ENCODE results near the gene REL.

Gene REL

DNA sequence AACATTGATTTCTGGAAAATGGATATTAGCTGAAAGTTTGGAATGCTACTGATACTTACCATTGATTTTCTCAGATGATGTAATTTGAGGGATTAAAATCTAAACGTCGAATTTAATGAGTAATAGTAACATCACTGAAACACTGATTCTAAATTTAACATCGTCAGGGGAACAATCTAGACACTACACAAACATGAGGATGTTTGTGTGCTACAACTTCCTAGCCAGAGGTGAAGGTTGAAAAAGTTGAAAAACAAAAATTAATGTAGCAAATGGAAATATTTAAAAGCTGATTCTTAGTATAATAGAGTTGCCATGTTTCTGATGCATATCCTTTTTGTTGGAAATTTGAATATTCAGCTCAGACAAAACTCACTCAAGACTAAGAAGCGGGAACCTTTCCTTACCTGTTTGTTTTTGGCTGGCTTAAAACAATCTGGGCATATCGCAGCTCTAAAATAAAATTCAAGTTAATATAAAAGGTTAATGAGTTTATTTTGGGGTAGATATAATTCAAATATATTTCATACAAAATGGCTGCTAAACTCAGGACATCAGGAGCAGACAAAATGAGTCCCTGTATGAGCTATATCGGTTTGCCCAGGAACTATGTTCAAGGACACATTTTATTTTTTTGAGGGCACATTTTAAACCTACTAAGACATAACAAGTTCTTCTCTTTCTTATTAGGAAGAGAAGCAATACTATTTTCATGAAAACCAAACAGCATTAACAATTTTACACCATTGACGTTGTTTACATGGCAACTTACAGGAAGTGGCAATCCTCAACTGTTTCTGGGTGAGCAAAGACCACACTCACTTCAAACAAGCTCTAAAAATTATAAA, 83.5 kb downstream of the REL start:
- no peak for DNase-seq (ENCODE audit: low read depth in 2 of 2)

- DNase-seq (ENCODE audit: low read depth in 2 of 2), result no peak
Observed at GRCh38 chr2:60965499-60965785, 84.1 kb downstream of the REL start.

DNA sequence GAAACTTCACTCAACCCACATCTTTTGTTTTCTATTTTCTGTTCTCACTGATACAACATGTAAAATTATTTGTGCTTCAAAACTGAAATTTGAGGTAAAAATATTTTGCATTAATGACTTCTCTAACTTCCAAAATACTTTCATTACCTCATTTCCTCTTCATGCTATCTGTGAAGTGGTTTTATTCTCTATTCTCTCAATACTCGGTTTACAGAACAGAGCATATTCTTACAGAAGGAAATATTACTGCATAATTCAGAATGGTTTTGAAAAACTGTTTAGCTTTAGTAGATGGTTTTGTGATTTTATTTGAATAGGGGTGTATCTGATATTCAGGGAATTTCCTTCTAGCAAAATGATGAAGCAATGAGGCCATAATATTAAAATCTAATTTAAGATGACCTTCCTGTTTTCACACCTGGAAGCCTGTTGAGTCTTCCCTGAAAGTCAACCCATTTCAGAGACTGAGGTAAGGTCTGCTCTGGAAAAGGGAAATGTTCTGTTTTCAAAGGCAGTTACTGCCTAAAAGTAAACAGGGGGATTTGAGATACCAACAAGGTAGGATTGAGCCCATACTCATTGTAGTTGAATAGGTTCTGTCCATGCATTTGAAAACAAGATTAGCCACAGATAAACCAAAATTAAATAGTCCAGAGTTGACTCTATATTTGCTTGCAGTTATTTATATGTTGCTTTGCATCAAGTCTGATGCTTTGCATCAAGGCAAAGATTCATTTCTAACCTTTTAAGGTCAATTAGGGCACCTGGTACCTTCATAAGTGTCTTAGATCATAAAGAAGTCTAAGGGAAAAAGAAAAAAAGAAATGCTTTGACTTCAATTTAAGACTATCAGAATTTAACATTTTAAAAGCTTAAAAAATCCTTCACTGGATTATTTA, 85.4 kb downstream of the REL start:
- DNase-seq (ENCODE audit: low read depth in 2 of 2), result no peak

GRCh38 chr2:60972889-60973656, 91.7 kb downstream of the REL start:
- DNase-seq (ENCODE audit: low read depth in 2 of 2), result no peak

DNA sequence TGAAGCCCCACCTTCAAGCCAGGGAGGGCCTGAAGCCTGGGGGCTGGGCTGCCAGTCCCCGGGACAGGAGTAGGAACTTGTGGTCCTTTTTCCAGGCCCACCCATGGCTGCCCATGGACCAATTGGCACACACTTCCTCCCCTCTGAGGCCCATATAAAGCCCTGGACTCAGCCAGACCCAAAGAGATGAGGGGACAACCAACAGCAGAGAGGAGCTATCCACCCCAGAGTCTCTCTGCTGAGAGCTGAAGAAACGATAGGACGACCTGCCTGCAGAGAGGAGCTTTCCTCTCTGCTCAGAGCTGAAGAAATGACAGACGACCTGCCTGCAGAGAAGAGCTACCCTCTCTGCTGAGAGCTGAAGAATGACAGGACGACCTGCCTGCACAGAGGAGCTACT, 92.3 kb downstream of the REL start:
- DNase-seq (ENCODE audit: low read depth in 2 of 2), result no peak

- no peak for DNase-seq (ENCODE audit: low read depth in 2 of 2)
Observed at GRCh38 chr2:60974652-60975051, 93.3 kb downstream of the REL start.
